Measurements from ENCODE around the gene COBL. TPM values are rescaled to one million over a fixed set of nuclear protein-coding genes. Genes with fewer than 3 reads are reported as not detected.

The COBL gene
- total and polyA plus RNA-seq, 9 of the 15 experiments (the other 6 are each of a cell fraction or from before 2014, with no cell fraction given): 0.01 to 2.4 (median 0.09) TPM; not detected in 3

GRCh38 chr7:51289623-51290303, 26.8 kb downstream of the COBL start:
- TF ChIP-seq MTF1 (CRISPR knock-in tag; IDR thresholded peaks at IDR 0.05; ENCODE audit: borderline replicate concordance) (no peak), RFX1 (IDR thresholded peaks at IDR 0.05) (no peak), CHAMP1 (IDR thresholded peaks at IDR 0.05) (no peak), LARP7 (IDR thresholded peaks at IDR 0.05) (no peak), PATZ1 (CRISPR knock-in tag; IDR thresholded peaks at IDR 0.05; ENCODE audit: borderline replicate concordance) (no peak), ZNF75A (CRISPR knock-in tag; IDR thresholded peaks at IDR 0.05) (no peak), SRSF3 (IDR thresholded peaks at IDR 0.05; ENCODE audit: insufficient read depth, low read length) (no peak), ETV1 (tag; conservative IDR thresholded peaks at IDR 0.05; ENCODE audit: low read depth) (no peak), HNRNPL (IDR thresholded peaks at IDR 0.05; ENCODE audit: low read depth, low read length) (no peak), SRSF9 (IDR thresholded peaks at IDR 0.05; ENCODE audit: borderline replicate concordance, low read depth, low read length) (no peak), POLR2G (IDR thresholded peaks at IDR 0.05; ENCODE audit: low read depth, low read length) (no peak), ZNF232 (CRISPR knock-in tag; IDR thresholded peaks at IDR 0.05) (no peak), JUNB (CRISPR knock-in tag; conservative IDR thresholded peaks at IDR 0.05) (no peak), POLR2H (tag; IDR thresholded peaks at IDR 0.05; ENCODE audit: low read depth) (no peak)
- TF ChIP-seq, protein P1, sequence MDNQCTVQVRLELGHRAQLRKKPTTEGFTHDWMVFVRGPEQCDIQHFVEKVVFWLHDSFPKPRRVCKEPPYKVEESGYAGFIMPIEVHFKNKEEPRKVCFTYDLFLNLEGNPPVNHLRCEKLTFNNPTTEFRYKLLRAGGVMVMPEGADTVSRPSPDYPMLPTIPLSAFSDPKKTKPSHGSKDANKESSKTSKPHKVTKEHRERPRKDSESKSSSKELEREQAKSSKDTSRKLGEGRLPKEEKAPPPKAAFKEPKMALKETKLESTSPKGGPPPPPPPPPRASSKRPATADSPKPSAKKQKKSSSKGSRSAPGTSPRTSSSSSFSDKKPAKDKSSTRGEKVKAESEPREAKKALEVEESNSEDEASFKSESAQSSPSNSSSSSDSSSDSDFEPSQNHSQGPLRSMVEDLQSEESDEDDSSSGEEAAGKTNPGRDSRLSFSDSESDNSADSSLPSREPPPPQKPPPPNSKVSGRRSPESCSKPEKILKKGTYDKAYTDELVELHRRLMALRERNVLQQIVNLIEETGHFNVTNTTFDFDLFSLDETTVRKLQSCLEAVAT (IDR thresholded peaks at IDR 0.05): no peak

More at GRCh38 chr7:51289623-51290303, 26.8 kb downstream of the COBL start:
- intact Hi-C loops (cut with micrococcal nuclease) (no loop called here), in situ Hi-C loops (cut with MboI) (no loop called here)
- H3K27me3 ChIP-seq (ENCODE audit: control insufficient read depth in 2 of 2, insufficient read depth in 2 of 2, low read length in 2 of 2): peaks cover 0 to 11% of the 10 kb centered on the region in 2 experiments; a peak in 1 of 5 replicates
- FAIRE-seq (no peak), DNase-seq (ENCODE audit: extremely low read depth in 1 of 4, low spot score in 3 of 4) (no peak), ATAC-seq (no peak)
- WGBS (ENCODE audit: insufficient coverage, low coverage, missing lambda C conversion rate): 0% methylated on average over 4 of the region's 4 CpGs
- H3K9me1 ChIP-seq (ENCODE audit: control insufficient read depth, insufficient read depth, low read length): no peaks in the 10 kb centered on the region
- no peak overlapping the region for H3K4me3 ChIP-seq
- no peak overlapping the region for H3K4me2 ChIP-seq (ENCODE audit: insufficient read depth, low read length)
- ChIA-PET CTCF (ENCODE audit: low intra/inter-chr PET ratio) (no interaction called here), POLR2A (no interaction called here)
- no peaks in the 10 kb centered on the region for H3K36me3 ChIP-seq (ENCODE audit: control insufficient read depth, insufficient read depth, low read length)
- H3K9me3 ChIP-seq (replicated peaks; ENCODE audit: control insufficient read depth, insufficient read depth, low read depth, low read length): no peaks in the 10 kb centered on the region
- H4K20me1 ChIP-seq (replicated peaks; ENCODE audit: control insufficient read depth, insufficient read depth, low read length): no peaks in the 10 kb centered on the region
- no peak overlapping the region for H2AFZ ChIP-seq (ENCODE audit: low read depth, low read length)
- H3K79me2 ChIP-seq (ENCODE audit: control insufficient read depth, insufficient read depth, low read length): no peaks in the 10 kb centered on the region
- H3K27ac ChIP-seq (ENCODE audit: extremely low read depth, low read depth, low read length): no peak overlapping the region
- BruUV-seq (replicated peaks): no TSS peak
- H3K4me1 ChIP-seq (replicated peaks in 1 of 2; ENCODE audit: control insufficient read depth in 2 of 2, insufficient read depth in 2 of 2, low read length in 2 of 2): no peaks in the 10 kb centered on the region
- no peak overlapping the region for H3K9ac ChIP-seq (ENCODE audit: insufficient read depth in 1 of 2, low read depth in 2 of 2, low read length in 2 of 2)
